Left lung (tissue), 10 donors: Measurements from ENCODE around the gene PTPRM. TPM values are rescaled to one million over a fixed set of nuclear protein-coding genes. Genes with fewer than 3 reads are reported as not detected.

ENCODE experiments used
- ATAC-seq: fragments of 200-7000 bp; cut with Tn5 transposase; one replicate; pipeline ENCODE4 v1.9.1; 2020; ENCODE audit warnings: moderate library complexity
- DNase-seq, 4 donors: peaks; one replicate each; pipeline ENCODE4 v3.0.0-alpha.2; 2013 to 2020
- H3K27ac ChIP-seq, 2 donors: fragments of 200-600 bp; sonication (generic) in 1 of 2; one replicate each; pipeline versions ENCODE4 v1.5.0 to v1.8.0; 2020 to 2021
- H3K27me3 ChIP-seq, 2 donors: fragments of 200-600 bp; sonication (generic) in 1 of 2; one replicate each; pipeline versions ENCODE4 v1.5.0 to v1.8.0; 2020 to 2021
- H3K36me3 ChIP-seq, 2 donors: fragments of 200-600 bp; sonication (generic) in 1 of 2; one replicate each; pipeline versions ENCODE4 v1.5.0 to v1.8.0; 2020 to 2021
- H3K4me1 ChIP-seq, 2 donors: fragments of 200-600 bp; one replicate each; pipeline ENCODE4 v1.8.0; 2021
- H3K4me3 ChIP-seq, 2 donors: fragments of 200-600 bp; sonication (generic) in 1 of 2; one replicate each; pipeline versions ENCODE4 v1.5.0 to v1.8.0; 2020 to 2021; ENCODE audit warnings: mild to moderate bottlenecking in 1 of 2
- H3K9me3 ChIP-seq, 2 donors: fragments of 200-600 bp; sonication (generic) in 1 of 2; one replicate each; pipeline versions ENCODE4 v1.5.0 to v1.8.0; 2020 to 2021
- intact Hi-C, 2 donors: fragments of 100-400 bp; cut with DNase I; formaldehyde crosslinking; loops; one replicate each; pipeline versions ENCODE4 v1.11.2 to v1.14.2; 2022
- polyA plus RNA-seq, 6 donors: library from polyadenylated mRNA; unstranded; fragments of 120-200 nt; gene quantifications; one replicate each; pipeline ENCODE4 v1.2.1, GENCODE V29; 2013; ENCODE audit not compliant: insufficient read length in 6 of 6
- total RNA-seq, 2 donors: library from RNA; stranded (reverse); fragmentation: NEBNext Ultra II Directional; extraction: Animal tissue kit (Norgen Biotek cat#: 25700); gene quantifications; one replicate each; pipeline ENCODE4 v1.2.1, GENCODE V29; 2021
- TF ChIP-seq, protein P1 (sequence below), 2 donors: fragments of 200-600 bp; sonication (generic) in 1 of 2; IDR thresholded peaks; one replicate each; pipeline versions ENCODE4 v1.5.0 to v1.8.0; 2021; ENCODE audit warnings: antibody characterized with exemption in 2 of 2
- donor health status: DM: no; HTN: yes; CAD: no.
- donor health status: DM: no; HTN: no; CAD: no.

PTPRM gene
- total and polyA plus RNA-seq, 8 donors, result 76.4 to 99.6 (median 90.1) TPM

DNA sequence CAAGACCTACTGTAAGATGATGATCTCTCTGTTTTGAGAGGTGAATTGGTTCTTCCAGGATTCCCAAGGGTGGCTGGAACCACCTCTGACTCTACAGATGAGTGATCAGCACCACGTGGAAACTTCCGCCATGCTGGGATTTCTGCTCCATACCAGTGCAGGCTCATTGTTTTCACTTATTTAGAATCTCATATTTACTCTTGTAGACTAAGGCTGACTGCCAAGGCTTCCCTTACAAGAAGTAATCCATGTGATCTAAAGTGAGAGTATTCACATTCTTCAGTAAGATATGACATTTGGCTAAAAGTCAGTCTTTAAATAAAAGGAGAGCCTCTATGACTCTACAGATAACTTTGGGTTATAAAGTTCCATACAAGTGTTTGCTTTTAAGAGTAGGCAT, 719.2 kb downstream of the PTPRM start:
- no peak for DNase-seq
- Histone ChIP-seq H3K4me1 (no peaks in the 10 kb centered on the region), H3K4me3 (no peak overlapping the region)

DNA sequence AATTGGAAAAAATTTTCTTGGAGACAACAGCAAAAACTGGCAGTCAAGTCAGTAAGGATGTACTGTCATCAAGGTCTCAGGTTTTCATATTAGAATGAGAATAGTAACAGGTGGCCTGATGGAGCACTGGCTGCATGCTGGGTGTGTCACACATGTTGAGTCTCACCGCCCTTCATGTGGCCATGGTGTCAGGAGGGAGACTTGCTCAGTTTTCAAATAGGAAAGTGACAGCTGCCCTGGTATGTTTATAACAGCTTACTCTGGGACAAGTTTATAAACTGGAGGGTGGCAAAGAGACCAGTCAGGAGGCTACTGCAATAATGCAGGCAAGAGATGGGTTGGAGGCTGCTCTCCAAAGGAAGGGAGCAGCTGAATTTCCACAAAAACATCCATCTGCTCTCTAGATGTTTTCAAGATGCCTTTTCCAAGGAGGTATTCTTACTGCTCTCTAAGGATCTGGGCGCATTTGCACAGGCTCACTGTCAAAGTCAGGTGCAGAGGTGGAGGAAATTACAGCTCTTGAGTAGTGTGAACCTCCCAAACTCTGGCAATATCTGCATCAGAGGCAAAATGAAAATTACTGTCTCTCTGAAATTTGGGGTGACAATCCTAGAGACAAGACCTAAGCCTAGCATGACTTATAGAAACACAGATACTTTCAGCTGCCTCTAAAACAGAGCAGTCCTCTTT, 720.2 kb downstream of the PTPRM start:
- H3K36me3 ChIP-seq, result no peaks in the 10 kb centered on the region
- H3K27me3 ChIP-seq, result no peaks in the 10 kb centered on the region
- TF ChIP-seq, protein P1, sequence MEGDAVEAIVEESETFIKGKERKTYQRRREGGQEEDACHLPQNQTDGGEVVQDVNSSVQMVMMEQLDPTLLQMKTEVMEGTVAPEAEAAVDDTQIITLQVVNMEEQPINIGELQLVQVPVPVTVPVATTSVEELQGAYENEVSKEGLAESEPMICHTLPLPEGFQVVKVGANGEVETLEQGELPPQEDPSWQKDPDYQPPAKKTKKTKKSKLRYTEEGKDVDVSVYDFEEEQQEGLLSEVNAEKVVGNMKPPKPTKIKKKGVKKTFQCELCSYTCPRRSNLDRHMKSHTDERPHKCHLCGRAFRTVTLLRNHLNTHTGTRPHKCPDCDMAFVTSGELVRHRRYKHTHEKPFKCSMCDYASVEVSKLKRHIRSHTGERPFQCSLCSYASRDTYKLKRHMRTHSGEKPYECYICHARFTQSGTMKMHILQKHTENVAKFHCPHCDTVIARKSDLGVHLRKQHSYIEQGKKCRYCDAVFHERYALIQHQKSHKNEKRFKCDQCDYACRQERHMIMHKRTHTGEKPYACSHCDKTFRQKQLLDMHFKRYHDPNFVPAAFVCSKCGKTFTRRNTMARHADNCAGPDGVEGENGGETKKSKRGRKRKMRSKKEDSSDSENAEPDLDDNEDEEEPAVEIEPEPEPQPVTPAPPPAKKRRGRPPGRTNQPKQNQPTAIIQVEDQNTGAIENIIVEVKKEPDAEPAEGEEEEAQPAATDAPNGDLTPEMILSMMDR (IDR thresholded peaks at IDR 0.05), result no peak
- no peaks in the 10 kb centered on the region for H3K9me3 ChIP-seq
- H3K4me1 ChIP-seq, result no peaks in the 10 kb centered on the region
- no peak overlapping the region for H3K4me3 ChIP-seq
- ATAC-seq, result no peak
- DNase-seq, result no peak
- intact Hi-C loops, result no loop called here
- H3K27ac ChIP-seq, result no peak overlapping the region

More for the DNA sequence above, 719.2 kb downstream of the PTPRM start:
- Histone ChIP-seq H3K27ac (no peak overlapping the region), H3K36me3 (no peaks in the 10 kb centered on the region), H3K9me3 (no peaks in the 10 kb centered on the region), H3K27me3 (no peaks in the 10 kb centered on the region)
- intact Hi-C loops, result no loop called here
- TF ChIP-seq, protein P1 (IDR thresholded peaks at IDR 0.05), result no peak
- peak; percentile 65 for ATAC-seq

DNA sequence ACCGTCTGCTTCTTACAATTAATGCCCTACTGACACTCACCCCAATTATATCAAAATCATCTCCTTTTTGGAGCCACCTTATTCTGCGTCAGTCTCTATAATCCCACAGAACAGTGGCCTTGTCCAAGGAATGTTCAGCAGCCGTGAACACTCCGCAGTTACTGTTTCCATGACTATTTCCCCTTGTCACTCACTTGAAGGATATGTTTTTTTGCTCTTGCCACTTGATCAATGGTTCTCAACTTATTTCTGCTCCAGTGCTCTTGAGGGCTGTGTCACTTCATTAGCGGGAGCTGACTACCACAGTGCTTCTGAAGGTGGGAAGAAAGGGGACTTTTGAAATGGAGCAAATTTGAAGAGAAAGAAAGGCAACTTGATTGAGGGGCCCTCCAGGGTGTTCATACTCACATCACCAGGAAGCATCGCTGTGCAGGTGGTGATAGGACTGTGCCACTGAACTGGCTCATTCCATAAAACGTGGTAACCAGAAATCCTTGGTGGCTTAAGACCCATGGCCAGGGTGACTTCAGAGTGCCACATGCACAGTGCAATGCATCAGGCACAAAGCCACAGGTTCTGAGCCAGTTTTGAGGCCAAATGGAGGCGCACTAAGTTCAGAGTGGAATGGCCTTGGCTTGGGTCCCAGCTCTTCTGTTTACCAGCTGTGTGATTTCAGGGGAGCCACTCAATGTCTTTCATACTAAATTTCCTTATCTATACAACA, 721.5 kb downstream of the PTPRM start:
- H3K4me1 ChIP-seq, result no peaks in the 10 kb centered on the region
- DNase-seq, result peak in 1 of 4 donors; percentile 40
- no peak overlapping the region for H3K27ac ChIP-seq
- H3K36me3 ChIP-seq, result no peaks in the 10 kb centered on the region
- TF ChIP-seq, protein P1 (IDR thresholded peaks at IDR 0.05), result no peak
- ATAC-seq, result peak; percentile 84
- no peaks in the 10 kb centered on the region for H3K27me3 ChIP-seq
- H3K4me3 ChIP-seq, result no peak overlapping the region
- intact Hi-C loops, result no loop called here
- no peaks in the 10 kb centered on the region for H3K9me3 ChIP-seq

DNA sequence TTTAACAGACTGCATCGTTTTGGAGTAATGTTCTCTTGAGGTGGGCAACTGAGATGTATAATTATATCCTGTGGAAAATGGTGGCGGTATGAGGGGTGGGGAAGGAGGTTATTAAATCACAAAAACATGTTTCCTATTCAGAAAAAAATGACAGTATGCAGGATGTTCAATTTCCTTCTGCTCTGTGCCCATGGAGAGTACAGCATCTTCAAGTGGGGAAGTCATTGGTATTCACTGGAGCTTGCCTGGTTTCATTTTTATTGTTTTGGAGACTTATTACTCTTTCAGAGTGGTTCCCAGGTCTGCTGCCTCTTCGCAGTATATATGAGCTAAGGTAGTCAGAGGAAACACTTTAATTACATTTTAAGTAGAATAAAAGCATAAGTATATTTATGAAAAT, 723.3 kb downstream of the PTPRM start:
- H3K27me3 ChIP-seq, result no peaks in the 10 kb centered on the region
- DNase-seq, result no peak
- H3K4me3 ChIP-seq, result no peak overlapping the region
- no peak for ATAC-seq
- TF ChIP-seq, protein P1 (IDR thresholded peaks at IDR 0.05), result no peak
- H3K27ac ChIP-seq, result no peak overlapping the region
- H3K36me3 ChIP-seq, result no peaks in the 10 kb centered on the region
- H3K4me1 ChIP-seq, result no peaks in the 10 kb centered on the region
- H3K9me3 ChIP-seq, result no peaks in the 10 kb centered on the region
- intact Hi-C loops, result no loop called here

DNA sequence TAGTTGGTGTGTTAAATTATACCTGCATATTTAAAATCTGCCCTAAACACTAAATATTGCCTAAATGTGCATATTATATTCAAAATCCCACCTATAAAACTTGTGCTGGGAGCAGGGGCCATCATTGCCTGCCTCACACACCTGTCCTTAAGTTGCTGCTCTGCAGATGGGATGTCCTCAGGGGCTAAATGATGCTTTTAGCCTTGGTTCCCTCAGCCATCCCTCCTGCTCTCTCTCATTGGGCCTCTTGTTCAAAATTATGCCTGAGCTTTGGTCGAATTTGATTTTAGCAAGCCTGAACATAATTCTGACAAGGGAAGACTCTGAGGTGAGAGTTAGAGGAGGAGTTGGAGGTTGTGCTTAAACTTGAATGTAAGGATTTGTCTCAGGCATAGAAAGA, 723.8 kb downstream of the PTPRM start:
- H3K36me3 ChIP-seq, result no peaks in the 10 kb centered on the region
- intact Hi-C loops, result no loop called here
- H3K9me3 ChIP-seq, result no peaks in the 10 kb centered on the region
- no peaks in the 10 kb centered on the region for H3K27me3 ChIP-seq
- no peak overlapping the region for H3K4me3 ChIP-seq
- no peaks in the 10 kb centered on the region for H3K4me1 ChIP-seq
- TF ChIP-seq, protein P1 (IDR thresholded peaks at IDR 0.05), result no peak
- no peak for DNase-seq
- no peak for ATAC-seq
- H3K27ac ChIP-seq, result no peak overlapping the region
